ENCODE measurements around the gene AK4. TPM values are rescaled to one million over a fixed set of nuclear protein-coding genes. Genes with fewer than 3 reads are reported as not detected.

Gene AK4
- total and polyA plus RNA-seq, 5 experiments from 2014 or later, result 0.19 to 0.91 TPM; not detected in 3

DNA sequence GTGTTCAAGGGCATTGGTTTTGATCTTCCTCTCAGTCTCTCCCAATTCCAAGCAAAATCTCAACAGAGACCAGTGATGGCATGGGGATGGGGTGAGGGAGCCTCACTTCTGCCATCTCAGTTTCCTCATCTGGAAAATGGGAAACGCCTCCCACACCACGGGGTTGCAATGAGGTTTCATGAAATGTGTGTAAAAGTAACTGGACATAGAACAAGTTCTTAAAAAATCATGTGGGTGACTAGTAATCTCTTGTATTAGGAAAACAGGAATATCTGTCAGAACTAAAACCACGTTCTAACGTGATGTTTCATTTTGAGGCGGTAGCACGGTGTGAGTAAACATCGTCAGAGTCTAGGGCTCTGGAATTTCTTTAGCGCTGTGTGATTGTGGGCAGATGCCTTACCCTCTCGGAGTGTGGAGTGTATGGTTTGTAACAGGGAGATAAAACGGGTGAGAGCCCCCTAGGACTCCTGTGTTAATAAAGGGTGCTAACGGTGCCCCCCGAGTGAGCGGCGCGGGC is 105.9 kb downstream of the AK4 start:
- H3K36me3 Mint-ChIP-seq, result no peaks in the 10 kb centered on the region
- peak overlapping the region; percentile 53 to 94 (median 81) for H3K27ac Mint-ChIP-seq
- peak in 1 of 2 donors; percentile 34 for ATAC-seq
- peaks cover 0 to 10% (median 3%) of the 10 kb centered on the region in 5 donors for H3K27me3 Mint-ChIP-seq
- POLR2A ChIA-PET, result interaction anchor here (0.6 to 3.1 kb wide), 3 partner anchors 13 to 166 kb away, joined by 3 to 21 read pairs (median 14); partner anchors contain the start of genes LEPR and LEPROT
- no peaks in the 10 kb centered on the region for H3K9me3 Mint-ChIP-seq
- H3K4me1 Mint-ChIP-seq, result peaks cover 6 to 21% (median 17%) of the 10 kb centered on the region in 4 donors
- H3K4me3 Mint-ChIP-seq, result peak overlapping the region; percentile 74 to 96 (median 88)
- DNase-seq, result no peak

DNA sequence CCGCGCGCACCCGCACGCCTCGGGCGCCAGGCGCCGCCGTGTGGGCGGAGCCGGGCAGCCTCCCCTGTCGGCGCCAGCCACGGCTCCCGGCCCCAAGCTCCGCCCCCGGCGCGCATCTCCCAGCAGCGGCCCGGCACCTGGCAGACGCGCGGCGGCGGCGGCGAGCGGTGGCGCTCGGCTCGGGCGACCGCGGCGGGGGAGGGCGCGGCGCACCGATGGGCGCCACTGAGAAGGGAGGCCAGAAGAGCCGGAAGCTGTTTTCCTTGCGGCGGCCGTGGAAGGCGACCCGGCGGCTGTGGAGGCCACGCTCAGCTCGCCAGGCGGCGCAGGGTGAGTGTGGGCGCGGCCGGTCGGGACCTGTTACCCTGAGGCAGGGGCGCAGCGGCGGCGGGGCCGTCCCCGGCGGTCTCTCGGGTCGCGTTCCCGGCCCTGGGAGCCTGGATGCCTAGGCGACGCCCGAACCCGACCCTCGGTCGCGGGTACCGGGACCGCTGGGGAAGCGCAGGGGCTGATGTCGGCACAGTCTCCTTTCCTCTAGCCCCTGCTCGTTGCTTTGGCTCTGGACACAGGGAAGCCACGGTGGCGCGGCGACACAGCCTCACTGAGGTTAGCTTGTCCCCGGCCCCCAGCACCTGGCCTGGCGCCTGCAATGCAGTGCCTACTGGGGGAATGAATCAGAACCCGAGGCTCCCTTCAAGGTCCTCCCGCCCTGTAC is 106.5 kb downstream of the AK4 start:
- peak; percentile 95 for ATAC-seq
- POLR2A ChIA-PET, result interaction anchor here (0.6 to 3.1 kb wide), 4 partner anchors 10 to 166 kb away, joined by 3 to 21 read pairs (median 9); partner anchors contain the start of genes LEPR and LEPROT
- Mint-ChIP-seq H3K27me3 (peaks cover 0 to 8% (median 2%) of the 10 kb centered on the region in 5 donors), H3K4me1 (peaks cover 6 to 21% (median 17%) of the 10 kb centered on the region in 4 donors), H3K27ac (peak overlapping the region in 5 of 10 donors; percentile 11 to 89 (median 83)), H3K9me3 (no peaks in the 10 kb centered on the region), H3K36me3 (no peaks in the 10 kb centered on the region), H3K4me3 (peak overlapping the region; percentile 74 to 99 (median 91))
- peak; percentile 74 to 89 (median 84) for DNase-seq

GRCh38 chr1:65255035-65255655 is 107.1 kb downstream of the AK4 start:
- Mint-ChIP-seq H3K4me1 (peaks cover 6 to 21% (median 17%) of the 10 kb centered on the region in 4 donors), H3K9me3 (no peaks in the 10 kb centered on the region), H3K27me3 (peaks cover 0 to 8% (median 2%) of the 10 kb centered on the region in 5 donors), H3K4me3 (peak overlapping the region; percentile 74 to 99 (median 91)), H3K36me3 (no peaks in the 10 kb centered on the region), H3K27ac (peak overlapping the region in 8 of 10 donors; percentile 3 to 86 (median 73))
- POLR2A ChIA-PET, result interaction anchor here (1.1 to 3.1 kb wide), 3 partner anchors 10 to 165 kb away, joined by 4 to 21 read pairs (median 14); partner anchors contain the start of genes LEPR and LEPROT
- no peak for ATAC-seq
- peak in 1 of 10 donors; percentile 27 for DNase-seq

- H3K36me3 Mint-ChIP-seq, result no peaks in the 10 kb centered on the region
- peaks cover 6 to 22% (median 17%) of the 10 kb centered on the region in 4 donors for H3K4me1 Mint-ChIP-seq
- H3K27ac Mint-ChIP-seq, result peak overlapping the region in 1 of 10 donors; percentile 83
- peak overlapping the region in 9 of 10 donors; percentile 6 to 99 (median 83) for H3K4me3 Mint-ChIP-seq
- ATAC-seq (no peak), DNase-seq (no peak)
- POLR2A ChIA-PET, result interaction anchor here (1.1 kb wide), 1 partner anchor 9 kb away, joined by 4 read pairs; no protein-coding TSS in a partner anchor
- peaks cover 0 to 8% (median 2%) of the 10 kb centered on the region in 5 donors for H3K27me3 Mint-ChIP-seq
- no peaks in the 10 kb centered on the region for H3K9me3 Mint-ChIP-seq
Observed at GRCh38 chr1:65255656-65256050, 107.7 kb downstream of the AK4 start.

DNA sequence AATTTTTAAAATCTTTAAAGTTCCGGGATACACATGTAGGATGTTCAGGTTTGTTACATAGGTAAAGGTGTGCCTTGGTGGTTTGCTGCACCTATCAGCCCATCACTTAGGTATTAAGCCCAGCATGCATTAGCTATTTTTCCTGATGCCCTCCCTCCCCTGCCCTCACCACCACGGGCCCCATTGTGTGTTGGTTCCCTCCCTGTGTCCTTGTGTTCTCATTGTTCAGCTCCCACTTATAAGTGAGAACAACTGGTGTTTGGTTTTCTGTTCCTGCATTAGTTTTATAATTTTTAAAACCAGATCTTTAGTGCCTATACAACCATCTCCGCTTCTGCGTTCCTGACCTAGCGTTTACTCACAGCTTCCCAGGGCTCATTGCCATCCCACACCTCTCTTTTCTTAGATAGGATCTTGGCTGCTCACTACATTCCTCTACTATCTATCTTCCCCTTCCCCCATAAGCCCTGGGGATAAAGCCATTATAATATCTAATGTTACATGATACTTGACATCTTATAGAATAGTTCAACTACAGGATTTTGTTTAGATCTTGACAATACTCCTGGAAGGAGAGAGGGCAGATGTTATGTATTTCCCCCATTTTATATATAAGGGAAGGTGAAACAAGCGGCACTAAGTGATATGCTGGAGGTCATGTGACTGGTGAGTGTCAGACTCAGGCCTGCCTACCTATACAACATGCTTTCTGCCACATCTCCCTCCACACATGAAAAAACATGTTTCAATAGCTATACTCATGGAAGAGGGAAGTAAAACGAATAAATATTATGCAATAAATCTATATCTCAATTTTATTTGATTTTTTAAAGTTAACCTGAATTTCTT is 109.1 kb downstream of the AK4 start:
- peak overlapping the region in 3 of 10 donors; percentile 14 to 25 (median 22) for H3K4me3 Mint-ChIP-seq
- POLR2A ChIA-PET, result interaction anchor here (0.6 kb wide), 1 partner anchor 1123 kb away, joined by 3 read pairs; no protein-coding TSS in a partner anchor
- ATAC-seq, result no peak

GRCh38 chr1:65258106-65258505 is 110.1 kb downstream of the AK4 start:
- POLR2A ChIA-PET, result no interaction called here
- H3K27ac Mint-ChIP-seq, result no peak overlapping the region
- ATAC-seq, result no peak

More for the DNA sequence above, 109.1 kb downstream of the AK4 start:
- no peaks in the 10 kb centered on the region for H3K36me3 Mint-ChIP-seq
- H3K27me3 Mint-ChIP-seq, result peaks cover 0 to 8% (median 2%) of the 10 kb centered on the region in 5 donors
- H3K4me1 Mint-ChIP-seq, result peaks cover 6 to 25% (median 17%) of the 10 kb centered on the region in 4 donors
- no peaks in the 10 kb centered on the region for H3K9me3 Mint-ChIP-seq
- no peak overlapping the region for H3K27ac Mint-ChIP-seq
- DNase-seq, result no peak

DNA sequence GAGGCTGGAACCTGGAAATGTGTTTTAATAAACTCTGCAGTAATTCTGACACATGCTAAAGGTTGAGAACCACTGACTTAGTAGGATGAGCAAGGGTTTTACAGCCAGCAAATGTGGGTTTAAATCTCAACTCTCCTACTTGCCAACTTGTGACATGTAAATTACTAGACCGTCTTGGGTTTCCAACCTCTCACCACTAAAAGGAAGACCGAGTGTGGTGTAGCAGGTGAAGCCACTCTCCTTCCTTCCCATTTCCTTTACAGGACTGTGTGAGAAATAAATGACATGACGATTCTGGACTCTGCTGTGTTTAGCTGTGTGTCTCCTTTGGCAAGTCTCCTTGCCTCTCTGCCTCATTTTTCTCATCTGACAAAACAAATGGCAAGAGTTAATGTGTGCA is 111.8 kb downstream of the AK4 start:
- no peak overlapping the region for H3K27ac Mint-ChIP-seq
- H3K4me3 Mint-ChIP-seq, result no peak overlapping the region
- ATAC-seq, result no peak
- no peaks in the 10 kb centered on the region for H3K9me3 Mint-ChIP-seq
- H3K27me3 Mint-ChIP-seq, result peaks cover 0 to 13% (median 2%) of the 10 kb centered on the region in 5 donors
- POLR2A ChIA-PET, result no interaction called here
- no peak for DNase-seq
- H3K4me1 Mint-ChIP-seq, result peaks cover 5 to 24% (median 16%) of the 10 kb centered on the region in 4 donors
- no peaks in the 10 kb centered on the region for H3K36me3 Mint-ChIP-seq

More at GRCh38 chr1:65258106-65258505, 110.1 kb downstream of the AK4 start:
- Mint-ChIP-seq H3K4me1 (peaks cover 6 to 25% (median 16%) of the 10 kb centered on the region in 4 donors), H3K27me3 (peaks cover 0 to 6% (median 2%) of the 10 kb centered on the region in 5 donors), H3K4me3 (no peak overlapping the region), H3K9me3 (no peaks in the 10 kb centered on the region), H3K36me3 (no peaks in the 10 kb centered on the region)
- no peak for DNase-seq

- Mint-ChIP-seq H3K27ac (peak overlapping the region in 1 of 10 donors; percentile 49), H3K9me3 (no peaks in the 10 kb centered on the region), H3K4me1 (peaks cover 2 to 21% (median 11%) of the 10 kb centered on the region in 4 donors), H3K27me3 (peaks cover 0 to 15% (median 0%) of the 10 kb centered on the region in 5 donors), H3K4me3 (no peak overlapping the region), H3K36me3 (no peaks in the 10 kb centered on the region)
- DNase-seq (no peak), ATAC-seq (no peak)
- POLR2A ChIA-PET, result interaction anchor here (0.5 kb wide), 1 partner anchor 1666 kb away, joined by 3 read pairs; no protein-coding TSS in a partner anchor
Observed at GRCh38 chr1:65260851-65261473, 113.0 kb downstream of the AK4 start.

DNA sequence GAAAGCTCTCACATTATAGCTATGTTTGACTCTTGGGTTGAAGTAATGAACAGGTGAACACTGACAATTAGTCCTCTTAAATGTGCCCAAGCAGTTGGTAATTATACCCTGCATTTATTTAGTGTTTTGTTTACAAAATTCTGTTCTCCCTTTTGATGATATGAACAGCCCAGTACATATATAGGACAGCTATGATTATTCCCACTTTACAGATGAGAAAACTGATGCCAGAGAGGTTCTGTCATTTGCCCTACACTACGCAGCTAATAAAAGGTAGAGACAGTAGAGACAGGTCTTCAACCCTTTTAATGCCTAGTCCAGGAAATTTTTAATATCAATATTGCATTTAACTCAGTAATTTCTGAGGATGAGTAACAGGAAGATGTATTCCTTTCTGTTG is 115.3 kb downstream of the AK4 start:
- Mint-ChIP-seq H3K9me3 (no peaks in the 10 kb centered on the region), H3K4me1 (peaks cover 4 to 25% (median 18%) of the 10 kb centered on the region in 4 donors), H3K4me3 (no peak overlapping the region), H3K27ac (no peak overlapping the region), H3K36me3 (no peaks in the 10 kb centered on the region), H3K27me3 (peaks cover 0 to 26% (median 5%) of the 10 kb centered on the region in 5 donors)
- DNase-seq, result no peak
- ATAC-seq, result no peak
- POLR2A ChIA-PET, result no interaction called here

GRCh38 chr1:65264197-65264929 is 116.4 kb downstream of the AK4 start:
- H3K4me1 Mint-ChIP-seq, result peaks cover 4 to 25% (median 18%) of the 10 kb centered on the region in 4 donors
- peak overlapping the region in 1 of 10 donors; percentile 1 for H3K27ac Mint-ChIP-seq
- ATAC-seq (no peak), DNase-seq (no peak)
- H3K27me3 Mint-ChIP-seq, result peaks cover 0 to 26% (median 5%) of the 10 kb centered on the region in 5 donors
- no peaks in the 10 kb centered on the region for H3K36me3 Mint-ChIP-seq
- no peaks in the 10 kb centered on the region for H3K9me3 Mint-ChIP-seq
- H3K4me3 Mint-ChIP-seq, result peak overlapping the region; percentile 20 to 83 (median 49)
- POLR2A ChIA-PET, result interaction anchor here (0.7 kb wide), 1 partner anchor 9 kb away, joined by 4 read pairs; no protein-coding TSS in a partner anchor

GRCh38 chr1:65265296-65265650 is 117.3 kb downstream of the AK4 start:
- ATAC-seq, result peak in 1 of 2 donors; percentile 4
- Mint-ChIP-seq H3K36me3 (no peaks in the 10 kb centered on the region), H3K9me3 (no peaks in the 10 kb centered on the region), H3K27ac (peak overlapping the region in 2 of 10 donors; percentile 82 to 86), H3K4me1 (peaks cover 4 to 25% (median 18%) of the 10 kb centered on the region in 4 donors), H3K4me3 (peak overlapping the region; percentile 76 to 89 (median 82)), H3K27me3 (peaks cover 0 to 30% (median 5%) of the 10 kb centered on the region in 5 donors)
- no peak for DNase-seq
- POLR2A ChIA-PET, result interaction anchor here (0.7 to 3.1 kb wide), 3 partner anchors 10 to 154 kb away, joined by 4 to 23 read pairs (median 21); partner anchors contain the start of genes LEPR and LEPROT
